Muscle of arm (tissue), 12 donors: ENCODE data around the gene SSC4D. TPM values are rescaled to one million over a fixed set of nuclear protein-coding genes. Genes with fewer than 3 reads are reported as not detected.
"Not testable (repeated sequence)": the region's sequence is repeated elsewhere in the genome, so short reads cannot be mapped to it uniquely, and the experiment has no call there.

Source experiments
- DNase-seq: peaks from one replicate; pipeline ENCODE4 v3.0.0-alpha.2; 2013
- polyA plus RNA-seq, 12 donors: library from polyadenylated mRNA; unstranded; fragments of 120-200 nt; gene quantifications; one replicate each; pipeline ENCODE4 v1.2.1, GENCODE V29; 2013; ENCODE audit not compliant: insufficient read length in 12 of 12

The SSC4D gene
- polyA plus RNA-seq, 12 donors: 0.29 to 1.7 (median 0.89) TPM; not detected in 2

GRCh38 chr7:76386691-76387260 is 22.7 kb downstream of the SSC4D start:
- DNase-seq: no peak

GRCh38 chr7:76383089-76383944 is 26.2 kb downstream of the SSC4D start:
- DNase-seq: no peak

GRCh38 chr7:76381814-76382213 is 27.7 kb downstream of the SSC4D start:
- DNase-seq: no peak

GRCh38 chr7:76380623-76380966 is 28.9 kb downstream of the SSC4D start:
- no peak for DNase-seq

GRCh38 chr7:76377186-76377918 is 32.1 kb downstream of the SSC4D start:
- no peak for DNase-seq

- DNase-seq: no peak
These were observed 34.2 kb downstream of the SSC4D start for GRCh38 chr7:76375251-76375650.

- no peak for DNase-seq
These were observed 36.3 kb downstream of the SSC4D start for GRCh38 chr7:76372984-76373833.

GRCh38 chr7:76371396-76371795 is 38.1 kb downstream of the SSC4D start:
- DNase-seq: no peak

GRCh38 chr7:76369018-76369417 is 40.5 kb downstream of the SSC4D start:
- DNase-seq: no peak

GRCh38 chr7:76368190-76368589 is 41.3 kb downstream of the SSC4D start:
- no peak for DNase-seq

GRCh38 chr7:76364198-76364584 is 45.3 kb downstream of the SSC4D start:
- no peak for DNase-seq

GRCh38 chr7:76363754-76364153 is 45.7 kb downstream of the SSC4D start:
- not testable (repeated sequence) for DNase-seq

GRCh38 chr7:76359978-76360638 is 49.4 kb downstream of the SSC4D start:
- no peak for DNase-seq

- peak; percentile 98 for DNase-seq
These were observed 50.2 kb downstream of the SSC4D start for GRCh38 chr7:76359111-76359977.

GRCh38 chr7:76358481-76359110 is 50.9 kb downstream of the SSC4D start, which contains the start of gene YWHAG:
Gene YWHAG, minus strand, starts transcription at chr7:76358991. Its CDS starts 183 bp downstream, at chr7:76358808.
- DNase-seq: peak; percentile 90

- DNase-seq: peak; percentile 64
These were observed 51.5 kb downstream of the SSC4D start for GRCh38 chr7:76358011-76358480.

GRCh38 chr7:76357475-76358010 is 52.0 kb downstream of the SSC4D start:
- no peak for DNase-seq

GRCh38 chr7:76356823-76357222 is 52.7 kb downstream of the SSC4D start:
- DNase-seq: no peak

- DNase-seq: no peak
These were observed 53.4 kb downstream of the SSC4D start for GRCh38 chr7:76356115-76356514.
